BJ (cell line): ENCODE data around the gene POU4F3. TPM values are rescaled to one million over a fixed set of nuclear protein-coding genes. Genes with fewer than 3 reads are reported as not detected.

ENCODE experiments used
- CTCF ChIA-PET: fragments of 350-600 bp; formaldehyde crosslinking; extraction: SDS; loops from one replicate; lab custom pipeline; 2021; ENCODE audit warnings: antibody characterized with exemption, inconsistent platforms; lab: Yijun Ruan, JAX
- POLR2A ChIA-PET: fragments of 300-600 bp; sonication (Branson Sonifier 250); formaldehyde crosslinking; extraction: SDS; loops from one replicate; lab custom pipeline; 2021; ENCODE audit warnings: antibody characterized with exemption; lab: Charles Lee
- DNase-seq: peaks from one replicate; pipeline ENCODE4 v3.0.0-alpha.2; 2011; ENCODE audit warnings: low read depth
- H3K27me3 ChIP-seq: 2 replicates; pipeline ENCODE4 v1.6.0; 2011; ENCODE audit warnings: low read length; ENCODE audit not compliant: control insufficient read depth, insufficient read depth
- H3K36me3 ChIP-seq: 2 replicates; pipeline ENCODE4 v1.5.1; 2011; ENCODE audit warnings: low read length; ENCODE audit not compliant: control insufficient read depth, insufficient read depth
- H3K4me3 ChIP-seq: 2 replicates; pipeline ENCODE4 v1.5.1; 2011; ENCODE audit warnings: low read depth, mild to moderate bottlenecking, control low read depth, low read length
- CTCF ChIP-seq: IDR thresholded peaks from 2 replicates; pipeline ENCODE4 v1.5.1; 2011; ENCODE audit warnings: low read depth, mild to moderate bottlenecking, control low read depth, inconsistent platforms, low read length, moderate library complexity; ENCODE audit not compliant: insufficient read depth
- polyA plus RNA-seq: library from polyadenylated mRNA; depleted of rRNA; stranded (reverse); fragments of >200 nt; gene quantifications from 2 replicates; pipeline ENCODE4 v1.2.3, GENCODE V29; 2011

POU4F3 gene
- polyA plus RNA-seq, 1 experiment: 0.04 TPM

- no peak overlapping the region for H3K4me3 ChIP-seq
- no peak for TF ChIP-seq CTCF
- H3K36me3 ChIP-seq: no peaks in the 10 kb centered on the region
- ChIA-PET CTCF (interaction anchor here (1.1 kb wide), 1 partner anchor 89 kb away, joined by 4 read pairs; no protein-coding TSS in a partner anchor), POLR2A (no interaction called here)
- no peak for DNase-seq
- H3K27me3 ChIP-seq: no peaks in the 10 kb centered on the region
Observed at GRCh38 chr5:146311278-146311677, 27.4 kb upstream of the POU4F3 start.

- no peak for TF ChIP-seq CTCF
- DNase-seq: no peak
- Histone ChIP-seq H3K4me3 (no peak overlapping the region), H3K36me3 (no peaks in the 10 kb centered on the region), H3K27me3 (no peaks in the 10 kb centered on the region)
- POLR2A ChIA-PET: no interaction called here
- CTCF ChIA-PET: no interaction called here
Observed at GRCh38 chr5:146313027-146313426, 25.6 kb upstream of the POU4F3 start.

DNA sequence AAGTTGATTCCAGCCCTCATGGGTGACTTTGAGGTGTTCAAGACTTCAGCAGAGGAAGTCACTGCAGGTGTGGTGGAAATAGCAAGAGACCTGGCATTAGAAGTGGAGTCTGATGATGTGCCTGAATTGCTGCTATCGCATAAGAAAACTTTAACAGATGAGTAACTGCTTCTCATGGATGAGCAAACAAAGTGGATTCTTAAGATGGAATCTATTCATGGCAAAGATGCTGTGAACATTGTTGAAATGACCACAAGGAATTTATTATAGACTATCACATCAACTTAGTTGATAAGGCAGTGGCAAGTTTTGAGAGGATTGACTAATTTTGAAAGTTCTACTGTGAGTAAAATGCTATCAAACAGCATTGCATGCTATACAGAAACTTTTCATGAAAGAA is 17.1 kb upstream of the POU4F3 start:
- POLR2A ChIA-PET: no interaction called here
- DNase-seq: no peak
- no peaks in the 10 kb centered on the region for H3K27me3 ChIP-seq
- no peak overlapping the region for H3K4me3 ChIP-seq
- no peak for TF ChIP-seq CTCF
- H3K36me3 ChIP-seq: no peaks in the 10 kb centered on the region
- CTCF ChIA-PET: no interaction called here

DNA sequence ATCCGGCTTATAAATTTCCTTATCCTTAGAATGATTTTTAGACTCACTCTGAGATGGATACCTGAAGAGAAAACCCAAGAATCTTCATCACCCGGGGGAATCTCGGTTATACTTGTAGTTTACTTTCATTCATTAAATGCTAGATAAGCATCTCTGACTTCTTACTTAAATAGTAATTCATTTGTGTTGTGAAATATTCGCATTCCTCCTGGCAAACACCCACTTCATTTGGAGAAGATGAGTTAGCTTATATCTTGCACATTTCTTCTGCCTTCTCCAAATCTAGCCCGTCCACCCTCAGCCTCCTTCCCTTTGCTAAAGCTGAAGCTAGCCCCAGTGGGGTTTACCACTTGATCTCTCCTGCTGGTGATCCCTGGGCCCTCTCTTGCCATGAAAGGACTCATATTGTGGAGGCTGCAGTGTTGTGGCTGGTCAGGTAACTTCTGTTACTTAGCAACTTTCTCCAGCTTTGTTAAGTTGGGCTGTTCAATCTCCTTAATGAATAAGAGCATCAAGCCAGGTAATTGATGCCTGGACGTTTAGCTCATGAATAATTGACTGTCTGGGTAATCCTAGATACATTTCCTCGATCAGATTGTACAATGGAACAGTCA is 11.3 kb upstream of the POU4F3 start:
- no peak for DNase-seq
- no peak overlapping the region for H3K4me3 ChIP-seq
- H3K36me3 ChIP-seq: no peaks in the 10 kb centered on the region
- no peak for TF ChIP-seq CTCF
- CTCF ChIA-PET: no interaction called here
- POLR2A ChIA-PET: no interaction called here
- H3K27me3 ChIP-seq: peaks cover 10% of the 10 kb centered on the region

- POLR2A ChIA-PET: no interaction called here
- no peak for DNase-seq
- Histone ChIP-seq H3K4me3 (no peak overlapping the region), H3K36me3 (no peaks in the 10 kb centered on the region), H3K27me3 (peaks cover 10% of the 10 kb centered on the region)
- no peak for TF ChIP-seq CTCF
- CTCF ChIA-PET: interaction anchor here (0.6 kb wide), 1 partner anchor 10 kb away, joined by 3 read pairs; no protein-coding TSS in a partner anchor
Observed at GRCh38 chr5:146327989-146328388, 10.7 kb upstream of the POU4F3 start.
